GM19395 (cell line): Measurements from ENCODE around the gene TREH.
"Not testable (repeated sequence)": the region's sequence is repeated elsewhere in the genome, so short reads cannot be mapped to it uniquely, and the experiment has no call there.

Experiments
- ATAC-seq: cut with Tn5 transposase; IDR thresholded peaks from one replicate; pipeline ENCODE4 v1.9.1; 2021; ENCODE audit warnings: mild to moderate bottlenecking, moderate library complexity; ENCODE audit not compliant: unreplicated experiment

TREH gene, protein sequence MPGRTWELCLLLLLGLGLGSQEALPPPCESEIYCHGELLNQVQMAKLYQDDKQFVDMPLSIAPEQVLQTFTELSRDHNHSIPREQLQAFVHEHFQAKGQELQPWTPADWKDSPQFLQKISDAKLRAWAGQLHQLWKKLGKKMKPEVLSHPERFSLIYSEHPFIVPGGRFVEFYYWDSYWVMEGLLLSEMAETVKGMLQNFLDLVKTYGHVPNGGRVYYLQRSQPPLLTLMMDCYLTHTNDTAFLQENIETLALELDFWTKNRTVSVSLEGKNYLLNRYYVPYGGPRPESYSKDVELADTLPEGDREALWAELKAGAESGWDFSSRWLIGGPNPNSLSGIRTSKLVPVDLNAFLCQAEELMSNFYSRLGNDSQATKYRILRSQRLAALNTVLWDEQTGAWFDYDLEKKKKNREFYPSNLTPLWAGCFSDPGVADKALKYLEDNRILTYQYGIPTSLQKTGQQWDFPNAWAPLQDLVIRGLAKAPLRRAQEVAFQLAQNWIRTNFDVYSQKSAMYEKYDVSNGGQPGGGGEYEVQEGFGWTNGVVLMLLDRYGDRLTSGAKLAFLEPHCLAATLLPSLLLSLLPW

DNA sequence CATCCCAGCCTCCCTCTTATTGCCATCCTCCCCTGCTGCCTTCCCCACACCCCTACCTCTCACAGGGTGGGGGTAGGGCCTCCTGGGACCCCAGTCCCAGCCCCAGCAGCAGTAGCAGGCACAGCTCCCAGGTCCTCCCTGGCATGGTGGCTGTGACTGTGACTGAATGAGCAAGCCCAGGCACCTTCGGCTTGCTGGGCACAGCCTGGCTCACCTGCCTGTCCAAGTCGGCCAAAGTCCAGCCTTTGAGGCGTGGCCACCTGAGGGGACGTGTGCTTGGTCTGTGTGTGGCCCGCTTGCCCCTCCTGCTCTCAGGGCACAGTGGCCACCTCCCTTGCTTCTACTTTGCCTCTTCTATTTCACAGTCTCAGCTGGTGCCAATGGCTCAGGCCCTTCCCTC lies at the start of gene TREH:
Gene TREH (minus strand): TSS at position 168 of the 400 bp plus-strand sequence. CDS start 23 bp downstream, at position 145.
- ATAC-seq = no peak

DNA sequence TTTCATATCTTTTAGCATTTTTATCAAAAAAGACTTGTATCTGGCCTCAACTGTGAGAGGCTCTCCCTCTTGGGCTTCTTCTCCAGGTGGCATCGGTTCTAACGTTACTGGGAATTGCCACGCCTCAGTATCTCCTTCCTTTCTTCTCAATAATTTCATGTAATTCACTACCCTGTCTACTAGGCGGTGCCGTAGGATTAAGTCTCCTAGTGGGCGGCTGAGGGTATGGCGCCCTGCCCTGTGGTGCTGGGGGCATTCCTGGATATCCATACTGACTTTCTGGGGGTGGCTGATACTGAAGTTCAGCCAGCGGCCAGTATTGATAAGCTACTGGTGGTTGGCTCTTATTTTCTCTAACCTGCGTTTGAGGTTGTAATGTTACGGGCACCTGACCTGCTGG lies 48.7 kb upstream of the TREH start:
- ATAC-seq = not testable (repeated sequence)

DNA sequence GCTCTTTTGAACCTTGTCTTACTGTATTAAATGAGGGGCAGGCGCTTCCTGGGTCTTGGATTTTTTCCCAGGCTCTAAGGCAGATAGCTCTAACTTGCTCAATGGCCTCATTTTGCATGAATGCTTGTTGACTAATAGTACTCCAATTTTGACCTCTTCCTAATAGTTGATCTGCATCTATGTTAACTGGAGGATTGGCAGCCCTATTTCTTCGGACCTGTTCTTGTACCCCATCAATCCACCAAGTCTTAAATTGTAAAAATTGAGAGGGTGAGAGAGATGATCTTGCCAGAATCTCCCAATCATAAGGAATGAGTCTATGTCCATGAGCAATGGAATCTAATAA lies 48.2 kb upstream of the TREH start:
- ATAC-seq = not testable (repeated sequence)

DNA sequence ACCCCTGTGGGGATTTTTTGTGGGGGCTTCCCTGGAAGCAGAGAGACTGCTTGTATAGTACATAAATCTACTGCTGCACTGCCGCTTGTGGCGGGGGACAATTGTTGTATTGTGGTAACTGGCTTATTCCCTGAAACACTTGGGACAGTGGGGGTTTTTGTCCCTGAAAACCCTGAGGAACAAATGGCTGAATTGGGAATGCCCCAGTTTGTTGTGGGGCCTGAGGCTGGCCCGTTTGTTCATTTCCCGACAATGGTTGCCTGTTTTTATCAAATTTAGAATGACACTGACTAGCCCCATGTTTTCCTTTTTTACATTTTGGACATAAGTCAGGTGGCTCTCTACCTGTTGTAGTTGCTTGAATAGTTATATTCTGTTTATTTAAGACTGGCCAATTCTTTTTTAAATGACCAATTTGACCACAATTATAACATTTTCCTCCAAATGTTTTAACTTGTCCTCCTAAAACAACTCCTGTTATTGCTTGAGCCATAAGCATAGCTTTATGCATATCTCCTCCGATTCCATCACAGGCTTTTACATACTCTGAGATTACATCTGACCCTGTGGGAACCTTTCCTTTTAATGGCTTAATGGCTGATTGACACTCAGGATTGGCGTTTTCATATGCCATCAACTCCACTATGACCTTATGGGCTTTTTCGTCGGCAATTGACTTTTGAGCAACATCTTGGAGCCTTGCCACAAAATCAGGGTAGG lies 47.7 kb upstream of the TREH start:
- ATAC-seq = not testable (repeated sequence)

DNA sequence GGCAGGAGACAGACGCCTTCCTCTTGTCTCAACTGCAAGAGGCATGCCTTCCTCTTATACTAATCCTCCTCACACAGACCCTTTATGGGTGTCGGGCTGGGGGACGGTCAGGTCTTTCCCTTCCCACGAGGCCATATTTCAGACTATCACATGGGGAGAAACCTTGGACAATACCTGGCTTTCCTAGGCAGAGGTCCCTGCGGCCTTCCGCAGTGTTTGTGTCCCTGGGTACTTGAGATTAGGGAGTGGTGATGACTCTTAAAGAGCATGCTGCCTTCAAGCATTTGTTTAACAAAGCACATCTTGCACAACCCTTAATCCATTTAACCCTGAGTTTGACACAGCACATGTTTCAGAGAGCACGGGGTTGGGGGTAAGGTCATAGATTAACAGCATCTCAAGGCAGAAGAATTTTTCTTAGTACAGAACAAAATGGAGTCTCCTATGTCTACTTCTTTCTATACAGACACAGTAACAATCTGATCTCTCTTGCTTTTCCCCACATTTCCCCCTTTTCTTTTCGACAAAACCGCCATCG lies 42.1 kb upstream of the TREH start:
- not testable (repeated sequence) for ATAC-seq

DNA sequence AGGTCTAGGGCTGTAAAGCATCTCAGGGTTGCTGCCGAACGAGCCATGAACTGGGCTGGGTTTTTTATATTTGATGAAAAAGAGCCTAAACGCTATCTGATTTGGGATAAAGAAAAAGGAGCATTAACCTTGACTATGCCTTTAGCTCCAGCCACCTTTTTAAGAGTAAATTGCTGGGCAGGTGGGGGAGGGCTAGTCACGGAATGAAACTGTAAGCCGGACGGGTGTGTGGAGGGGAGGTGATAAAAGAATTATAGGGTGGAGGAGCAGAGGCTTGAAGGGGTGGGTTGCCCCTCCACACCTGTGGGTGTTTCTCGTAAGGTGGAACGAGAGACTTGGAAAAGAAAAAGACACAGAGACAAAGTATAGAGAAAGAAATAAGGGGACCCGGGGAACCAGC lies 41.3 kb upstream of the TREH start:
- not testable (repeated sequence) for ATAC-seq

DNA sequence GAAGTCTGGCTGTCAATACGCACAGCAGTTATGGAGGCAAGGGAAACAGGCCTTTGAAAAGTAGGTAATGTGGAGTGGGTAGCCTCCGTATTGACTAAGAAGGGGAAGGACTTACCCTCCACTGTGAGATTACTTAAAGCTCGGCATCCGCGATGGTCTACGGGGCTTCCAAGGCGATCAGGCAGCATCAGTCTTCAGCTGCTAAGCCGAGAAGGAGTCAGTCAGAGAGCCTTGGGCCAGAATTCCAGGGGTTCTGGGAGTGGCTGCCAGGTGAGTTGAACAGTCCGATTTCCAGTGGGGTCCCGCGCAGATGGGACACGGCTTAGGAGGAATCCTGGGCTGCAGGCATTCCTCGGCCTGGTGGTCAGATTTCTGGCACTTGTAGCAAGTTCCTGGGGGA lies 40.6 kb upstream of the TREH start:
- ATAC-seq = not testable (repeated sequence)

DNA sequence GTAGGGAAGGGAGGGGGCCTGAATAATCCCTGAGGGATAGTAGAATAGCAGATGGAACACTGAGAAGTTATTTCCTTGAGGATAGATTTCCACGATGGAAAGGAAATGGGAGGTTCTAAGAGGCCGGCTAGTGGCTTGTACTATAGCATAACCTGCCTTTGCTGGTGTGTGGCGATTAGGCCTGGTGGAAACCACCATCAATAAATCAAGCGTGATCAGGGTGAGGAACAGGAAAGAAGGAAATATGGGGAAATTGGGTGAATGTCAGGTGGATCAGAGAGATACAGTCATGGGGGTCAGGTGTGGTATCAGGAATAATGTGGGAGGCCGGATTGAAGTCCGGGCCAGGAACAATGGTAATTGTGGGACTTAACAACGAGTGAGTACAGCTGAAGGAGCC lies 39.1 kb upstream of the TREH start:
- ATAC-seq = not testable (repeated sequence)

DNA sequence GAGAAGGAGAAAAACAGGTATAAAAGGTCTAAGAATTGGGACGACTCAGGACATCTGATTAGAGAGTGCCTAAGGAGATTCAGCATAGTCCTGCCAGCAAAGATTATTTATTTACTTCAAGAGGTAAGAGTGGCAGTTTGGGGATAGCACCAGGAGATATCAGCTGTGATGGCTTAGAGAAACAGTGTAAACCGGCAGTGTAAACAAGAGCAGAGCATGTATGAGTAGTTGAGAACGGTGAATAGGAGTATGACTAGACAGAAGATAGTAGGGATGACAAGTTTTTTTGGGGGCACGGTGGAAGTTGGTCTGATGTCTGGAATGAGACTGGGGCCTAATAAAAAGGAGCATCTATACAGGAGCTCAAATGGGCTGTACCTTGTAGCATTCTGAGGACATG lies 38.3 kb upstream of the TREH start:
- ATAC-seq = not testable (repeated sequence)

DNA sequence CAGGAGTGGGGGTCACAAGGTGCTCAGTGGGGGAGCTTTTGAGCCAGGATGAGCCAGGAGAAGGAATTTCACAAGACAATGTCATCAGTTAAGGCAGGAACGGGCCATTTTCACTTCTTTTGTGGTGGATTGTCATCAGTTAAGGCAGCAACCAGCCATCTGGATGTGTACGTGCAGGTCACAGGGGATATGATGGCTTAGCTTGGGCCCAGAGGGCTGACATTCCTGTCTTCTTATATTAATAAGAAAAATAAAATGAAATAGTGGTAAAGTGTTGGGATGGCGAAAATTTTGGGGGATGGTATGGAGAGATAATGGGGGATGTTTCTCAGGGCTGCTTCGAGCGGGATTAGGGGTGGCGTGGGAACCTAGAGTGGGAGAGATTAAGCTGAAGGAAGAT lies 37.8 kb upstream of the TREH start:
- not testable (repeated sequence) for ATAC-seq

DNA sequence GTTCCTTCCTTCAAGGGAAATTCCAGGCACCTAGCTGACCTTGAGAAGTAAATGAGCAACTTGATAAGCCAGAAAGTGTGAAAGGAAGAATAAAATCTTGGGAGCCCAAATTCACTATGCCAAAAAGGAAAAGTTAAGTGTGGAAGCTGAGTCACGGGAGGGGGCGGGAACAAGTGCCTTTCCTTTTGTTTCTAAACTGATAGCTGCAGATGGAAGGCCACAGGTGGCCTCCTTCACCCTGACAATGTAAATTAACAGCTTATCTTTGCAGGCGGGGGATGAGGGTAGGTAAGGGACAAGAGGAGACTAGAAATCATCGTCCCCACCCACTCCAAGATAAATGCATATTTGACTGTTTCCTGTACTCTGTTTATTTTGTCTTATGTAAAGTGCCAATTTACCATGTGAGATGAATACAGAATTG lies 36.4 kb upstream of the TREH start:
- ATAC-seq = no peak

DNA sequence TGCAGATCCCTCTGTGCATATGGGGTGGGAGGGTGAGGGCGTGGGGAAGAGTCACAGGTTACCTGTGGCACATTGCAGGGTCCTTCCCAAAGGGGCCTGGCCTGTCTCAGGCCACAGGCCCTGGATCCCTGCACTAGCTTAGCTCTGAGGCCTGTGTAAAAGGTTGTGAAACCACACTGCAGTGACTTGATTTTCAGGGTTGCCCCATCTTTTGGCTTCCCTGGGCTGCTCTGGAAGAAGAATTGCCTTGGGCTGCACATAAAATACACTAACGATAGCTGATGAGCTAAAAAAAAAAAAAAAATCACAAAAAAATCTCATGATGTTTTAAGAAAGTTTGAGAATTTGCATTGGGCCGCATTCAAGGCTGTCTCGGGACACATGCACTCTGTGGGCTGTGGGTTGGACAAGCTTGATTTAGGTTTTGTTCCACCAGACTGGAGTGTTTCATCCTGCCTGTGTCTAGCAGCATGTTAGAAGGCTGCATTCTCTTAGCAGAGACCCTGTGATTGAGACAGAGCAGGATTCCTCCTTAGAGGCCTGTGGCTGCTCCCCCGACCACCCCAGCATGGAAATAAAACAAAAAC lies 35.9 kb upstream of the TREH start:
- ATAC-seq = no peak

DNA sequence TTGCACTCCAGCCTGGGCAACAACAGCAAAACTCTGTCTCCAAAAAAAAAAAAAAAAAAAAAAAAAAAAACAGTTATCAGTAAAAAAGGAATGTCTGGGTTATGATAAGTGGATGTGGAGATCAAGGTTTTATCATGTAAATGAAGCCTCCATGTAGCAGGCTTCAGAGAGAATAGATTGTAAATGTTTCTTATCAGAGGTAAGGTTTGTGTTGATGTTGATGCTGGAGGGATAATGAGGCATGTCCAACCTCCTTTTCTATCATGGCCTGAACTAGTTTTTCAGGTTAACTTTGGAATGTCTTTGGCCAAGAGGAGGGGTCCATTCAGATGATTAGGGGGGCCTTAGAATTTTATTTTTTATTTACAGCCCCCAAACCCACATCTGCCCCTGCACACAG lies 35.4 kb upstream of the TREH start:
- no peak for ATAC-seq

DNA sequence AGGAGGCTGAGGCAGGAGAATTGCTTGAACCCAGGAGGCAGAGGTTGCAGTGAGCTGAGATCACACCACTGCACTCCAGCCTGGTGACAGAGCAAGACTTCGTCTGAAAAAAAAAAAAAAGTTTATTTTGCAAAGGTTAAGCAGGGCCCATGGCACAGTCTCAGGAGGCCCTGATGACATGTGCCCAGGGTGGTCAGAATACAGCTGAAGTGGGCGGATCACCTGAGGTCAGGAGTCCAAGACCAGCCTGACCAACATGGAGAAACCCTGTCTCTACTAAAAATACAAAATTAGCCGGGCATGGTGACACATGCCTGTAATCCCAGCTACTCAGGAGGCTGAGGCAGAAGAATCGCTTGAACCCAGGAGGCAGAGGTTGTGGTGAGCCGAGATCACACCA lies 35.0 kb upstream of the TREH start:
- ATAC-seq = not testable (repeated sequence)

DNA sequence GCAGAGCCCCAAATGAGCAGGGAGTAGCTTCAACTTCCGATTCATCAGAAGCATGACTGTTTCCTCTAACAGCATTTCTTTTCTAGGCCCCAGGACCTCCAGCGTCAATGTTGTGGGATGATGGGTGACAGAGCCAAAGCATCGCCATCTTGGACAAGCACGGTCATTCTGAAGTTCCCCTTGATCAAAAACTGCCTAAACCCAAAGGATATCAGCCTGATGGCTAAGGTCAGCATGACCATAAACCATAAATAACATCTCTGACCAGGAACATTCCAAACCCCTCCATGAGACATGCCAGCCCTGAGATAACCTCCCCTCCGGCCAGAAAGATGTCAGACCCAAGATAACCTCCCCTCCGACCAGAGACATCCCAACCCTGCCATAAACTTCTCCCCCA lies 28.8 kb upstream of the TREH start:
- no peak for ATAC-seq

DNA sequence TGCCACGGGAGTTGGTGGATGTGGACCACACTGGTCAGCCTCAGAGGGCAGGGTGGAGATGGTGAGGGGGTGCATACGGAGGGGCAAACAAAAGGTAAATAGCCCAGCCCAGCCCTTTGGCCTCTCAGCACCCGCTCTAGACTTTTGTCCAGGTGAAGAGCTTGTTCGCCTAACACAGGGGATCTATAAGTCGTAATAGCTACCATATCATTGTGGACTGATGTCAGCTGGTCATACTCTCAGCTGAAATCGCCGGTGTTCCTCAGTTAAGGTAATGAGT lies 27.0 kb upstream of the TREH start:
- ATAC-seq = no peak

DNA sequence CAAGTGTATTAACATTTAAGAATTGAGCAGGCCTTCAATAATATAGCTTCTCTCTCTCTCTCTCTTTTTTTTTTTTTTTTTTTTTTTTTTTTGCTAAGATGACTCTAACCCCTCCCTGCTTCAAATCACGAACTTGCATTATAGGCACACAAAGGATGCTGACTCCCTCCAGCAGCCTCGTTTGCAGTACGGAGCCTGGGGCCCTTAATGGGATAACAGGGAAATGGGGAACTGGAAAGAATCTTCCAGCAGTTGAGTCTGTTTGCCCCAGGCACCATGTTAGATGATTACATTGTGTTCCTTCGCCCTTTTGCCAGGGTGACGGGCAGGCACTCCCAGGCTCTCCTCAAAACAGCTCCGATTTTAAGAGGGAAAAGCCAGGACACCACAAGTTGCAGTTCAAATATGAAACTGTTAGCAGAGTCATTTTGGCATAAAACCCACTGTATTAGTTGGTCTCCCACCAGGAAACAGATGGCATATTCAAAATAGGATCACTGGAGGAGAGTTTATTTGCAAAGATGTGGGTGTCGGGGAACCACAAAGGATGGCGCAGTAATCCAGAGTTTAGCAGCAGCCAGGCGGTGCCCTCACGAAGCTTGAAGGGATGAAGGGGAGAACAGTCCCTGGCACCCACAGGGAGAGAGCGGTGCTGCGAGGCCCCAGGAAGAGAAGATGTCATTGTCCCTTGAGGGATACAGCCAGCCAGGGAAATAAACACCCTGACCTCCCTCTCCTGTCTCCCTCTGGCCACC lies 26.5 kb upstream of the TREH start:
- ATAC-seq = no peak

DNA sequence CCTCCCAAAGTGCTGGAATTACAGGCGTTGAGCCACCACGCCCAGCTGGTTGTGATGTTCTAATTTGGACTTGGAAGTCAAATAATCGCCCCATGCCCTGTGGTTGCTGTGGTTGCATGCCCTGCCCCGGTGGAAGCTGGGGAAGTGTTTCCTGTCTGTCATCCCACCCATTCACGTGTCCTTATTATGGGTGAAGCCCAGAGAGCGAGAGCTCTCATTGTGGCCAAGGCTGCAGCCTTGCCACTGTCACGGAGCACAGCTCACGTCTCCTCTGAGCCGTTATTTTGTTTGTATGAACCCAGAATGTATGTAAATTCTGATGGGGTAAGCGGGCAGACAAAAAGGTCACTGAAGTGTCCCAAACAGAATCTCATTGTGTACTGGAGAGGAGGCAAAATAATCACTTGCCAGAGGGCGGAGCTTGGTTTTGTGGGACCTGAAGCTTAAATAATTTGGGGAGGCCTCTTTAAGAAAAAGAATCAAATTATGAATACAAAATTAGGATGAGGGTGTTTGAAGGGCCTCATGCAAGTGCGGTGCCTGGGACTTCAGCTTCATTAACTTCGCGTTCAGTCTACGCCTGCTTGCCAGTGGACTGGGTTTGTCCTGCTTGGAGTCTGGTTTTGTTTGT lies 25.8 kb upstream of the TREH start:
- no peak for ATAC-seq

DNA sequence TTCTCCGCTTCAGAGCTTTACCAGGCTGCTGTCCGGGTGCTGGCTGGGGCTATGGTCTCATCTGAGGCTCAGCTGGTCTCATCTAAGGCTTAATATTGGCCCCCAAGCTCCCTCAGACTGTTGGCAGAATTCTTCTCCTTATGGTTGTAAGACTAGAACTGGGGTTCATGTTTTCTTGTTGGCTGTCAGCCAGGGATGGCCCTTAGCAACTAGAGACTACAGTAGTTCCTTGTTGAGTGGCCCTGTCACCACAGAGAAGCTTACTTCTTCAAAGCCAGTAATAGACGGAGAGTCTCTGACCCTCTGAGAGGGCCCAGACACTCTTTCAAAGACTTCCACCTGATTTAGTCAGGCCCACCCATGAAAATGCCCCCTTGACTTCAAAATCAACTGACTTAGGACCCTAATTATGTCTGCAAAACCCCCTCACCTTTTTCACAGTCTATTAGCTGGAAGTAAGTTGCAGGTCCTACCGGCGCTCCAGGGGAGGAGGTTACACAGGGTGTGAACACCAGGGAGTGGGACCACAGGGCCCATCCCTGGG lies 24.2 kb upstream of the TREH start:
- no peak for ATAC-seq
